ENCODE results near the gene USP5.

- TF ChIP-seq CTCF (IDR thresholded peaks at IDR 0.05) (no peak), POLR2A (IDR thresholded peaks at IDR 0.05) (no peak)
Observed at GRCh38 chr12:6817662-6818157, 34.2 kb upstream of the USP5 start.

Data from Peyer's patch (tissue), 4 donors.